Epithelial cell of prostate (primary cell): ENCODE data around the gene MRFAP1.

Experiments used
- DNase-seq: peaks from one replicate; pipeline ENCODE4 v3.0.0-alpha.2; 2011; ENCODE audit warnings: low read depth, low spot score
- H3K27ac ChIP-seq: fragments of 450-650 bp; 2 replicates; pipeline ENCODE4 v1.5.1; 2017; ENCODE audit warnings: mild to moderate bottlenecking

Gene MRFAP1

GRCh38 chr4:6609415-6610079, 30.9 kb upstream of the MRFAP1 start:
- no peak for DNase-seq
- no peak overlapping the region for H3K27ac ChIP-seq

GRCh38 chr4:6610856-6611430, 29.5 kb upstream of the MRFAP1 start:
- no peak overlapping the region for H3K27ac ChIP-seq

GRCh38 chr4:6612961-6613675, 27.4 kb upstream of the MRFAP1 start:
- no peak overlapping the region for H3K27ac ChIP-seq
- no peak for DNase-seq

More at GRCh38 chr4:6610856-6611430, 29.5 kb upstream of the MRFAP1 start:
- no peak for DNase-seq

GRCh38 chr4:6613676-6614651, 26.5 kb upstream of the MRFAP1 start:
- DNase-seq: no peak

GRCh38 chr4:6614701-6615230, 25.7 kb upstream of the MRFAP1 start:
- no peak for DNase-seq
- no peak overlapping the region for H3K27ac ChIP-seq

More at GRCh38 chr4:6613676-6614651, 26.5 kb upstream of the MRFAP1 start:
- no peak overlapping the region for H3K27ac ChIP-seq

- H3K27ac ChIP-seq: no peak overlapping the region
- DNase-seq: no peak
Measured at GRCh38 chr4:6616087-6616995, 24.1 kb upstream of the MRFAP1 start.

- no peak overlapping the region for H3K27ac ChIP-seq
- DNase-seq: no peak
Measured at GRCh38 chr4:6617246-6617645, 23.2 kb upstream of the MRFAP1 start.

GRCh38 chr4:6618386-6619115, 21.9 kb upstream of the MRFAP1 start:
- no peak overlapping the region for H3K27ac ChIP-seq
- DNase-seq: no peak

- DNase-seq: no peak
- H3K27ac ChIP-seq: no peak overlapping the region
Measured at GRCh38 chr4:6619116-6619465, 21.4 kb upstream of the MRFAP1 start.

- no peak for DNase-seq
Measured at GRCh38 chr4:6619466-6620255, 20.8 kb upstream of the MRFAP1 start.

GRCh38 chr4:6620296-6620695, 20.2 kb upstream of the MRFAP1 start:
- DNase-seq: no peak
- H3K27ac ChIP-seq: no peak overlapping the region

More at GRCh38 chr4:6619466-6620255, 20.8 kb upstream of the MRFAP1 start:
- no peak overlapping the region for H3K27ac ChIP-seq

- DNase-seq: no peak
- no peak overlapping the region for H3K27ac ChIP-seq
Measured at GRCh38 chr4:6620891-6621555, 19.5 kb upstream of the MRFAP1 start.

GRCh38 chr4:6621556-6621927, 18.9 kb upstream of the MRFAP1 start:
- H3K27ac ChIP-seq: no peak overlapping the region
- DNase-seq: no peak

- DNase-seq: no peak
- H3K27ac ChIP-seq: no peak overlapping the region
Measured at GRCh38 chr4:6622744-6623143, 17.7 kb upstream of the MRFAP1 start.

GRCh38 chr4:6625256-6625655, 15.2 kb upstream of the MRFAP1 start:
- H3K27ac ChIP-seq: no peak overlapping the region
- no peak for DNase-seq

- no peak overlapping the region for H3K27ac ChIP-seq
- no peak for DNase-seq
Measured at GRCh38 chr4:6626066-6626465, 14.4 kb upstream of the MRFAP1 start.

GRCh38 chr4:6627832-6628231, 12.7 kb upstream of the MRFAP1 start:
- DNase-seq: no peak
- no peak overlapping the region for H3K27ac ChIP-seq
